ENCODE measurements around the gene KDSR. TPM values are rescaled to one million over a fixed set of nuclear protein-coding genes. Genes with fewer than 3 reads are reported as not detected.
A peak's percentile ranks its signal among the peaks of the same experiment; 100 is the strongest.

KDSR gene, protein sequence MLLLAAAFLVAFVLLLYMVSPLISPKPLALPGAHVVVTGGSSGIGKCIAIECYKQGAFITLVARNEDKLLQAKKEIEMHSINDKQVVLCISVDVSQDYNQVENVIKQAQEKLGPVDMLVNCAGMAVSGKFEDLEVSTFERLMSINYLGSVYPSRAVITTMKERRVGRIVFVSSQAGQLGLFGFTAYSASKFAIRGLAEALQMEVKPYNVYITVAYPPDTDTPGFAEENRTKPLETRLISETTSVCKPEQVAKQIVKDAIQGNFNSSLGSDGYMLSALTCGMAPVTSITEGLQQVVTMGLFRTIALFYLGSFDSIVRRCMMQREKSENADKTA
- 30.7 and 31.2 TPM in 2 replicates for total RNA-seq (2014; rRNA removed; shearing (Covaris generic))
- 54.7 and 55.1 TPM in 2 replicates for polyA plus RNA-seq (2016; fragmentation: Nextera tagmentation; extraction: Ambion mirVana)

DNA sequence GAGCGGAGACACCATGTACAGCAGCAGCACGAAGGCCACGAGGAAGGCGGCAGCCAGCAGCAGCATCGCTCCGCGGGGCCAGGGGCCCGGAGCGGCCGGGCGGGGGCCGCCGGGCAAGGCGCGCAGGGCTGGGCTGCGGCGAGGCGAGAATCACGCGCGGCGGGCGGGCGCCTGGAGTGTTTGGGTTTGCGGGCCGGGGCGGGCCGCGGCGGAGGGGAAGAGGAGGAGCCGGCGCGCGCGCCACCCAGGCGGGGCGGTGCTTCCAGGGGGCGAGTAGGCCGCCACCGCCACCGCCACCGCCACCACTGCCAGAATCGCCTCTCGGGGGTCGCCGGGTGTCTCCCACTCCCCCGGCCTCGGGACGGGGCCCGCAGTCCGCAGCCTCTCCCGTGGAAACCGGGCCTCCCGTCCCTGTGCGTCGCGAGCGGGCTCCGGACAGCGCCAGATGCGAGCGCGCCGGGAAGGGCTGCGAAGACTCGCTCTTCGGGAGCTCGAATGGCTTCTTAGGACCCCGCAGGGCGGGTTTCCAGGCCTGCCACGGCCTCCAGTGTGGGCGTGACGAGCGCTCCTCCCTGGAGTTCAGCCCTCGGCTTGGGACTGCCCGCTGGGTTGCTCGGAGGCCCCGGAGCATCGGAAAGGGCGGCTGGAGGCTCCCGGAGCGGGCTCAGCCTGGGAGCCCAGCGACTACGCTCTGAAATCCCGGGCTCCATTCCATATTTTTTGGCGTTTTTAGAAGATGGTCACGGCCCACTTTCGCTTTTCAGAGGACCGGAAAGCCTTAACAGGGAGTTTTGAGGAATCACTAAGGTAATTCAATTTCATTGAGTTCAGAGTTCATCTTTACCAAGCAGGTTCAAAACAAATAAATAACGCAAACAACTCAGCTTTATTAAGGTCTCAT is at the start of gene KDSR:
TSS of gene KDSR (minus strand) at position 154 of the 901 bp plus-strand sequence. CDS start at position 66, 88 bp downstream.
- WGBS, 2 experiments (ENCODE audit: low coverage in 1 of 2, low lambda C conversion rate in 2 of 2, missing lambda C conversion rate in 2 of 2): 0 to 1% methylated on average over 37 to 51 of the region's 90 CpGs
- H3K9me3 ChIP-seq (ENCODE audit: low read depth): no peaks in the 10 kb centered on the region
- no peaks in the 10 kb centered on the region for H4K20me1 ChIP-seq (ENCODE audit: insufficient read depth)
- peaks cover 8% of the 10 kb centered on the region; the same call in 1 of the 2 replicates for H3F3A ChIP-seq (ENCODE audit: insufficient read depth)
- H3K79me2 ChIP-seq (ENCODE audit: insufficient read depth): peaks cover 40% of the 10 kb centered on the region
- DNase-seq: peak; percentile 100
- in situ Hi-C loops (cut with MboI): loop anchor here (25.0 kb wide), 1 partner anchor 470 kb away; no protein-coding TSS in a partner anchor
- no peaks in the 10 kb centered on the region for H3K27me3 ChIP-seq (replicated peaks; ENCODE audit: insufficient read depth)
- no peaks in the 10 kb centered on the region for H3K9me2 ChIP-seq (ENCODE audit: insufficient read depth)
- H3K4me1 ChIP-seq (ENCODE audit: insufficient read depth): peaks cover 21% of the 10 kb centered on the region; the same call in 1 of the 2 replicates
- H3K4me3 ChIP-seq: peak within 1 kb of the TSS; percentile 99
- TF ChIP-seq EZH2phosphoT487 (IDR thresholded peaks at IDR 0.05; ENCODE audit: insufficient read depth, low read depth): no peak
- no peak for TF ChIP-seq EZH2 (IDR thresholded peaks at IDR 0.05; ENCODE audit: insufficient read depth, poor library complexity, severe bottlenecking)
- 0 out of 2 replicates have a peak, but pooled peaks cover 4% of the 10 kb centered on the region for H3K36me3 ChIP-seq (ENCODE audit: low read depth)
- peak within 1 kb of the TSS; percentile 91 for H3K27ac ChIP-seq
- peak within 1 kb of the TSS; percentile 95 for H3K9ac ChIP-seq
- peak within 1 kb of the TSS; percentile 99 for H2AFZ ChIP-seq
- peak within 1 kb of the TSS; percentile 89 for H3K4me2 ChIP-seq (ENCODE audit: unreplicated experiment)

- Histone ChIP-seq H3K27ac (no peak overlapping the region), H3K4me3 (no peak overlapping the region), H3K27me3 (replicated peaks; ENCODE audit: insufficient read depth) (no peaks in the 10 kb centered on the region), H3K36me3 (ENCODE audit: low read depth) (peaks cover 30% of the 10 kb centered on the region; the same call in 1 of the 2 replicates), H3F3A (ENCODE audit: insufficient read depth) (peaks cover 36% of the 10 kb centered on the region), H2AFZ (no peak overlapping the region), H3K9ac (no peak overlapping the region), H3K79me2 (ENCODE audit: insufficient read depth) (peaks cover 95% of the 10 kb centered on the region), H3K4me1 (ENCODE audit: insufficient read depth) (peaks cover 15% of the 10 kb centered on the region), H4K20me1 (ENCODE audit: insufficient read depth) (no peaks in the 10 kb centered on the region), H3K4me2 (ENCODE audit: unreplicated experiment) (no peak overlapping the region), H3K9me2 (ENCODE audit: insufficient read depth) (no peaks in the 10 kb centered on the region), H3K9me3 (ENCODE audit: low read depth) (no peaks in the 10 kb centered on the region)
- DNase-seq: peak; percentile 7
- in situ Hi-C loops (cut with MboI): no loop called here
- 82 to 84% methylated on average over 4 of the region's 4 CpGs for WGBS, 2 experiments (ENCODE audit: low coverage in 1 of 2, low lambda C conversion rate in 2 of 2, missing lambda C conversion rate in 2 of 2)
- TF ChIP-seq EZH2 (IDR thresholded peaks at IDR 0.05; ENCODE audit: insufficient read depth, poor library complexity, severe bottlenecking) (no peak), EZH2phosphoT487 (IDR thresholded peaks at IDR 0.05; ENCODE audit: insufficient read depth, low read depth) (no peak)
Measured at GRCh38 chr18:63412953-63413352, 45.9 kb upstream of the KDSR start.

- peak; percentile 83 for DNase-seq
- WGBS, 2 experiments (ENCODE audit: low coverage in 1 of 2, low lambda C conversion rate in 2 of 2, missing lambda C conversion rate in 2 of 2): 37 to 43% methylated on average over 4 of the region's 4 CpGs
Measured at GRCh38 chr18:63410792-63411191, 43.8 kb upstream of the KDSR start.

DNA sequence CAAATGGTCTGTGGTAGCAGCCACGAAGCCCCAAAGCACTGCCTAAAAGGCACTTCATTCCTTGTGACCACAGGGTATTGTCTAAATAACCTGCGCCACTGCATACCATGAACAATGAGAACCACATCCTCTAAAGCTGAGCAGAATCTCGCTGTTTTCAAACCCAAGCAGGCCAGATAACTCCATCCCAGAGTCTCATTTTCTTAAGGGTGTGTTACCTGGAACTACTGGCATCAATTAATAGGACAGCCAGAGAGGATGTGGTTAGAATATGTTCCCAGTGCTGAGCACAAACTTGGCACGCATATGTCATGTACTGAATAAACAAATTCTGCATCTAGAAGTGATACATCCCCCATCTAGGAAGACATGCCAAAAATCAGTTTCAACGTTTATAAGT is 42.3 kb upstream of the KDSR start:
- in situ Hi-C loops (cut with MboI): no loop called here
- no peak for TF ChIP-seq EZH2 (IDR thresholded peaks at IDR 0.05; ENCODE audit: insufficient read depth, poor library complexity, severe bottlenecking)
- no peak for TF ChIP-seq EZH2phosphoT487 (IDR thresholded peaks at IDR 0.05; ENCODE audit: insufficient read depth, low read depth)
- Histone ChIP-seq H3K36me3 (ENCODE audit: low read depth) (peaks cover 52% of the 10 kb centered on the region), H3K9me2 (ENCODE audit: insufficient read depth) (no peaks in the 10 kb centered on the region), H2AFZ (no peak overlapping the region), H3K9me3 (ENCODE audit: low read depth) (no peaks in the 10 kb centered on the region), H4K20me1 (ENCODE audit: insufficient read depth) (no peaks in the 10 kb centered on the region), H3K4me1 (ENCODE audit: insufficient read depth) (peaks cover 15% of the 10 kb centered on the region), H3K9ac (no peak overlapping the region), H3K79me2 (ENCODE audit: insufficient read depth) (peaks cover 95% of the 10 kb centered on the region), H3K4me3 (no peak overlapping the region), H3K4me2 (ENCODE audit: unreplicated experiment) (no peak overlapping the region), H3K27ac (no peak overlapping the region), H3F3A (ENCODE audit: insufficient read depth) (peaks cover 36% of the 10 kb centered on the region), H3K27me3 (replicated peaks; ENCODE audit: insufficient read depth) (no peaks in the 10 kb centered on the region)
- DNase-seq: no peak
- 89% methylated on average over 5 of the region's 5 CpGs for WGBS, 2 experiments (ENCODE audit: low coverage in 1 of 2, low lambda C conversion rate in 2 of 2, missing lambda C conversion rate in 2 of 2)

More at GRCh38 chr18:63410792-63411191, 43.8 kb upstream of the KDSR start:
- H3K9ac ChIP-seq: 0 out of 2 replicates have a peak overlapping the region, but pooled peaks have one; percentile 4
- no peaks in the 10 kb centered on the region for H3K27me3 ChIP-seq (replicated peaks; ENCODE audit: insufficient read depth)
- peaks cover 15% of the 10 kb centered on the region for H3K4me1 ChIP-seq (ENCODE audit: insufficient read depth)
- peaks cover 95% of the 10 kb centered on the region for H3K79me2 ChIP-seq (ENCODE audit: insufficient read depth)
- H4K20me1 ChIP-seq (ENCODE audit: insufficient read depth): no peaks in the 10 kb centered on the region
- H3K9me3 ChIP-seq (ENCODE audit: low read depth): no peaks in the 10 kb centered on the region
- H2AFZ ChIP-seq: no peak overlapping the region
- H3K4me3 ChIP-seq: no peak overlapping the region
- in situ Hi-C loops (cut with MboI): no loop called here
- peaks cover 40% of the 10 kb centered on the region for H3K36me3 ChIP-seq (ENCODE audit: low read depth)
- TF ChIP-seq EZH2 (IDR thresholded peaks at IDR 0.05; ENCODE audit: insufficient read depth, poor library complexity, severe bottlenecking) (no peak), EZH2phosphoT487 (IDR thresholded peaks at IDR 0.05; ENCODE audit: insufficient read depth, low read depth) (no peak)
- no peaks in the 10 kb centered on the region for H3K9me2 ChIP-seq (ENCODE audit: insufficient read depth)
- peak overlapping the region; percentile 43 for H3K27ac ChIP-seq
- H3F3A ChIP-seq (ENCODE audit: insufficient read depth): peaks cover 36% of the 10 kb centered on the region
- peak overlapping the region; percentile 34 for H3K4me2 ChIP-seq (ENCODE audit: unreplicated experiment)
